Left lung (tissue), 10 donors: ENCODE data around the gene NRG3. TPM values are rescaled to one million over a fixed set of nuclear protein-coding genes. Genes with fewer than 3 reads are reported as not detected.

Source experiments
- ATAC-seq: fragments of 200-7000 bp; cut with Tn5 transposase; one replicate; pipeline ENCODE4 v1.9.1; 2020; ENCODE audit warnings: moderate library complexity
- DNase-seq, 4 donors: peaks; one replicate each; pipeline ENCODE4 v3.0.0-alpha.2; 2013 to 2020
- H3K27ac ChIP-seq, 2 donors: fragments of 200-600 bp; sonication (generic) in 1 of 2; one replicate each; pipeline versions ENCODE4 v1.5.0 to v1.8.0; 2020 to 2021
- H3K27me3 ChIP-seq, 2 donors: fragments of 200-600 bp; sonication (generic) in 1 of 2; one replicate each; pipeline versions ENCODE4 v1.5.0 to v1.8.0; 2020 to 2021
- H3K36me3 ChIP-seq, 2 donors: fragments of 200-600 bp; sonication (generic) in 1 of 2; one replicate each; pipeline versions ENCODE4 v1.5.0 to v1.8.0; 2020 to 2021
- H3K4me1 ChIP-seq, 2 donors: fragments of 200-600 bp; one replicate each; pipeline ENCODE4 v1.8.0; 2021
- H3K4me3 ChIP-seq, 2 donors: fragments of 200-600 bp; sonication (generic) in 1 of 2; one replicate each; pipeline versions ENCODE4 v1.5.0 to v1.8.0; 2020 to 2021; ENCODE audit warnings: mild to moderate bottlenecking in 1 of 2
- H3K9me3 ChIP-seq, 2 donors: fragments of 200-600 bp; sonication (generic) in 1 of 2; one replicate each; pipeline versions ENCODE4 v1.5.0 to v1.8.0; 2020 to 2021
- CTCF ChIP-seq, 2 donors: fragments of 200-600 bp; sonication (generic) in 1 of 2; IDR thresholded peaks; one replicate each; pipeline versions ENCODE4 v1.5.0 to v1.8.0; 2021; ENCODE audit warnings: antibody characterized with exemption in 2 of 2
- intact Hi-C, 2 donors: fragments of 100-400 bp; cut with DNase I; formaldehyde crosslinking; loops; one replicate each; pipeline versions ENCODE4 v1.11.2 to v1.14.2; 2022
- polyA plus RNA-seq, 6 donors: library from polyadenylated mRNA; unstranded; fragments of 120-200 nt; gene quantifications; one replicate each; pipeline ENCODE4 v1.2.1, GENCODE V29; 2013; ENCODE audit not compliant: insufficient read length in 6 of 6
- total RNA-seq, 2 donors: library from RNA; stranded (reverse); fragmentation: NEBNext Ultra II Directional; extraction: Animal tissue kit (Norgen Biotek cat#: 25700); gene quantifications; one replicate each; pipeline ENCODE4 v1.2.1, GENCODE V29; 2021
- donor health status: DM: no; HTN: yes; CAD: no.
- donor health status: DM: no; HTN: no; CAD: no.

NRG3 gene
- total and polyA plus RNA-seq, 8 donors, result 1.0 to 1.7 (median 1.1) TPM

GRCh38 chr10:82505009-82505408, 630.0 kb downstream of the NRG3 start:
- no peaks in the 10 kb centered on the region for H3K36me3 ChIP-seq
- H3K4me1 ChIP-seq, result no peaks in the 10 kb centered on the region
- no peaks in the 10 kb centered on the region for H3K27me3 ChIP-seq
- DNase-seq (no peak), ATAC-seq (no peak)
- intact Hi-C loops, result no loop called here
- no peak overlapping the region for H3K27ac ChIP-seq
- H3K9me3 ChIP-seq, result no peaks in the 10 kb centered on the region
- TF ChIP-seq CTCF (IDR thresholded peaks at IDR 0.05), result no peak
- H3K4me3 ChIP-seq, result no peak overlapping the region

GRCh38 chr10:82506680-82507376, 631.8 kb downstream of the NRG3 start:
- Histone ChIP-seq H3K9me3 (no peaks in the 10 kb centered on the region), H3K4me1 (no peaks in the 10 kb centered on the region), H3K4me3 (no peak overlapping the region), H3K36me3 (no peaks in the 10 kb centered on the region), H3K27ac (no peak overlapping the region), H3K27me3 (no peaks in the 10 kb centered on the region)
- ATAC-seq (no peak), DNase-seq (no peak)
- no peak for TF ChIP-seq CTCF (IDR thresholded peaks at IDR 0.05)
- intact Hi-C loops, result no loop called here

GRCh38 chr10:82515256-82515655, 640.3 kb downstream of the NRG3 start:
- no peak for ATAC-seq
- Histone ChIP-seq H3K4me3 (no peak overlapping the region), H3K9me3 (no peaks in the 10 kb centered on the region), H3K36me3 (no peaks in the 10 kb centered on the region), H3K27me3 (no peaks in the 10 kb centered on the region), H3K4me1 (no peaks in the 10 kb centered on the region), H3K27ac (no peak overlapping the region)
- DNase-seq, result no peak
- no peak for TF ChIP-seq CTCF (IDR thresholded peaks at IDR 0.05)
- intact Hi-C loops, result no loop called here

- no peak for TF ChIP-seq CTCF (IDR thresholded peaks at IDR 0.05)
- Histone ChIP-seq H3K27ac (no peak overlapping the region), H3K36me3 (no peaks in the 10 kb centered on the region), H3K9me3 (no peaks in the 10 kb centered on the region), H3K27me3 (no peaks in the 10 kb centered on the region), H3K4me1 (no peaks in the 10 kb centered on the region), H3K4me3 (no peak overlapping the region)
- DNase-seq, result no peak
- no peak for ATAC-seq
- intact Hi-C loops, result no loop called here
Observed at GRCh38 chr10:82529062-82529461, 654.1 kb downstream of the NRG3 start.

GRCh38 chr10:82535457-82535856, 660.5 kb downstream of the NRG3 start:
- H3K27me3 ChIP-seq, result no peaks in the 10 kb centered on the region
- no peaks in the 10 kb centered on the region for H3K9me3 ChIP-seq
- H3K4me3 ChIP-seq, result no peak overlapping the region
- no peaks in the 10 kb centered on the region for H3K36me3 ChIP-seq
- no peaks in the 10 kb centered on the region for H3K4me1 ChIP-seq
- ATAC-seq (no peak), DNase-seq (no peak)
- TF ChIP-seq CTCF (IDR thresholded peaks at IDR 0.05), result no peak
- intact Hi-C loops, result no loop called here
- H3K27ac ChIP-seq, result no peak overlapping the region
